ENCODE data around the gene IMPACT.
A peak's percentile ranks its signal among the peaks of the same experiment; 100 is the strongest.

Gene IMPACT

GRCh38 chr18:24426398-24427294 lies at the start of gene IMPACT:
IMPACT (plus strand) TSS chr18:24426670; CDS start chr18:24426757, 87 bp downstream.
- peak; percentile 96 for DNase-seq

GRCh38 chr18:24378598-24378997 lies 47.9 kb upstream of the IMPACT start:
- DNase-seq, result no peak

- no peak for DNase-seq
Measured at GRCh38 chr18:24380163-24380747, 46.2 kb upstream of the IMPACT start.

- no peak for DNase-seq
Measured at GRCh38 chr18:24381126-24381525, 45.3 kb upstream of the IMPACT start.

DNA sequence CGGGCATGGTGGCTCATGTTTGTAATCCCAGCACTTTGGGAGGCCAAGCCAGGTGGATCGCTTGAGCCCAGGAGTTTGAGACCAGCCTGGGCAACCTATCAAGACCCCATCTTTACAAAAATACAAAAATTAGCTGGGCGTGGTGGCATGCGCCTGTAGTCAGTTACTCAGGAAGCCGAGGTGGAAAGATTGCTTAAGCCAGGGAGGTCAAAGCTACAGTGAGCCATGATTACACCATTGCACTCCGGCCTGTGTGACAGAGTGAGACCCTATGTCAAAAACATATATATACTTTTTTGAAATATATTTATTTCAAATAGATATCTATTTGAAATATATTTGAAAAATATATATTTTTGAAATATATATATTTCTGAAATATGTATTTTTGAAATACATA lies 39.8 kb upstream of the IMPACT start:
- no peak for DNase-seq

DNA sequence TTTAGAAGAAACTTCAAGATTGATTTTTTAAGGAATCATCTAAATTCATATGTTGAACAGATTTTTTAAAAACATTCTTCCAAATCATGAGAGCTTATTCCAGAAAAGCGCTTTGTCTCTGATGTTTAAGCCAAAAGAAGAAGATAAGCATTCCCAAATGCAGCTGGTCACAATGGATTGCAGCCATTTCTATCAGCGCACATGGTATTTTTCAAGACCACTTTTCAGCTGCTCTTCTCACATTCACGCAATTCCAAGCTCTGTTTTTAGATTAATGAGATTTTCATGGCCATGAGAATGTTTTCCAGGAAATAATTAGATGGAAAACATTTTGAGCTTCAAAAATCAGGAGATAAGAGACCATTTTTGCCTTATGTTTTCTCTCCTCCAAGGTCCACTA lies 37.5 kb upstream of the IMPACT start:
- no peak for DNase-seq

- no peak for DNase-seq
Measured at GRCh38 chr18:24395049-24395795, 31.2 kb upstream of the IMPACT start.

- DNase-seq, result no peak
Measured at GRCh38 chr18:24396082-24396633, 30.3 kb upstream of the IMPACT start.

- peak; percentile 94 for DNase-seq
Measured at GRCh38 chr18:24397131-24397693, 29.3 kb upstream of the IMPACT start.

DNA sequence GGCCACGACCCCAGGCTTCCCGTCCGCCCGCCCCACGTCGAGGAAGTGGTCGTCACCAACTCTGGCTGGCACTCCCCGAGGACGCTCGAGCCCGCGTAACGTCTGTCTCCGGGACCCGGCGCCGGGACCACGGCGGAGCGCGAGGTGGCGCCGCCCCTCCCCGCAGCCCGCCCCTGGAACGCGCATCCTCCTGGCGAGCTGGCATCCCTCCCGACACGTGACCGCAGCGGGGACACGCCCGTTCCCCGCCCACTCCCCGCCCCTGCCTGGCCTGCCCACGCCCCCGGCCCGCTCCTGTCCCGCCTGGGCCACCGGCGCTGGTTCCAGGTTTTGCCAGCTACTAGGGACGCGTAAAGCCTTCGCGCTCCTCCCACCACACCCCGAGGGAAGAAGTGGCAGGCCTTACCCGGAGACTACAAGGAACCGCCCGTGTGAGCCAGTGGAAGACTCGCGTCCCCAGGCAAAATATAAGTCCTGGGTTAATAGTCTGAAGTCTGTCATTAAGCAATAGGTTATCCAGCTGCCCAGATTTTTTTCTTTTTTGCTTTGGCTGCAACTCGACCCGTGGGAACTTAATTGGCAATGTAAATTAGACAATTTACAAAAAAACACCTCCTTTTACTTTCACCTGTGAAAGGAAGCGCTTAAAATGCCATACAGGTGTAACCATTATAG lies 28.6 kb upstream of the IMPACT start, which contains the start of gene OSBPL1A:
TSS of gene OSBPL1A (minus strand) at position 131 of the 675 bp plus-strand sequence. CDS start 20,291 bp downstream, outside the sequence.
- DNase-seq, result no peak

GRCh38 chr18:24398540-24398939 lies 27.9 kb upstream of the IMPACT start:
- peak; percentile 41 for DNase-seq

- peak; percentile 11 for DNase-seq
Measured at GRCh38 chr18:24400587-24400986, 25.9 kb upstream of the IMPACT start.

GRCh38 chr18:24402209-24402785 lies 24.2 kb upstream of the IMPACT start:
- DNase-seq, result no peak

DNA sequence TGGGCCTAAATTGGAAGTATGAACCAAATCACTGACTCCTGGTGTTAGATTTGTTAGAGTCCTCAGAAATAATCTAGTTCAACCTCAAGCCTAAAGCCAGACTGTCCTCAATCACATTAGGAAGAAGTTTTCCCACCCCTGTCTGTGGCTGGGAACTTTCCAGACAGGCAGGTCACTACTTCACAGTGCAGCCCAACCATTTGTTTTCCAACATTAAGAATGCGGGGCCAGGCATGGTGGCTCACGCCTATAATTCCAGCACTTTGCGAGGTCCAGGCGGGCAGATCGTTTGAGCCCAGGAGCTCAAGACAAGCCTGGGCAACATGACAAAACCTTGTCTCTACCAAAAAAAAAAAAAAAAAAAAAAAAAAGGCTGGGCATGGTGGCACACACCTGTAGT lies 23.4 kb upstream of the IMPACT start:
- DNase-seq, result no peak

DNA sequence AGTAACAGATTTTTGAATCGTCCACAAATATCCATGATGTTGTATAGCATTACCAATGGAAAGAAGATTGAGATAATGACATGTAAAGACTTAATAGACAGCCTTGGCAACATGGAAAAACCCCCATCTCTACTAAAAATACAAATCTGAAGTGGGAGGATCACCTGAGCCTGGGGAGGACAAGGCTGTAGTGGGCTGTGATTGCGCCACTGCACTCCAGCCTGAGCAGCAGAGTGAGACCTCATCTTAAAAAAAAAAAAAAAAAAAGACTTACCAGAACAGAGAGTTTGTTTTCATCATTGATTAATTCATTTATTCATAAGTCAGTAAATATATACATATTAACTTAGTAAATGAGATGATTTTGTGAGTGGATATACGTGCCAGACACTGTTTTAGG lies 21.9 kb upstream of the IMPACT start:
- DNase-seq, result no peak

GRCh38 chr18:24408496-24408895 lies 18.0 kb upstream of the IMPACT start:
- DNase-seq, result no peak

GRCh38 chr18:24413148-24413547 lies 13.3 kb upstream of the IMPACT start:
- no peak for DNase-seq

DNA sequence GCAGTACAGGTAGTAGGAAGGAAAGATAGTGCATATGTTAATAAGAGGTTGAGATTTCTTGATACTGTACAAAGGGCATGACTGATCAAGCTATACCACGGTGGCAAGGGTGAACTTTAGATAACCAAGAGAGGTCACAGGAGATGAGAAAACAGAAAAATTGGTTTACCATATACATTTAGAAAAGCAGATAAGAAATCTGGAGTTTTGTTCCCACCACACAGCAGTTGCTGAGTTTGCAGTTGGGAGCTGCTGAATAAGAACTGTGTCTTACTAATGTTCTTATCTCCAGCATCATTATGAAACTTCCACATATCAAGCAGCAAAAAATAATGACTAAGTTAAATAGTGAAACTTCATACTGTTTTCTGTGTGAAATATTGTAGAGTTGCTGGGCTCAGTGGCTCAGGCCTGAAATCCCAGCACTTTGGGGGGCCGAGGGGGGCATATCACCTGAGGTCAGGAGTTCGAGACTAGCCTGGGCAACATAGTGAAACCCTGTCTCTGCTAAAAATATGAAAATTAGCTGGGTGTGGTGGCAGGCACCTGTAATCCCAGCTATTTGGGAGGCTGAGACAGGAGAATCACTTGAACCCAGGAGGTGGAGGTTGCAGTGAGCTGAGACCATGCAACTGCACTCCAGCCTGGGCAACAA lies 12.0 kb upstream of the IMPACT start:
- no peak for DNase-seq

DNA sequence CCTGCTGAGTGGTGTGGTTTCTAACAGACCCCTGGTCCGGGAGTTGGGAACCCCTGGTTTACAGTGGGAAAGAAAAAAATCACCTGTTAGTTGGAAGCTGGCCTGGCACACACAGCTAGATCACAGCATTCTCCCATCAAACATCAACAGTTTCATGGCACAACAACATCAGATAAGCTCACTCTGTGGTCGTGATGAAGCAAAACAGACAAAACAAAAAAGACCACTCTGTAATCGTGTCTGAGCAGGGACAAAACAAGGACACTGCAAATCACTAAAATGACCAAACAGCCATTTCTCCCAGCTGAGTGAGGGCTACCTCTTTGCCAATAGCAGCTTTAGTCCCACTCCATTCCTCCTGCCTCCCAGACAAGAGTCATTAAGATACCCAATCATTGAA lies 9.0 kb upstream of the IMPACT start:
- no peak for DNase-seq

GRCh38 chr18:24420551-24420950 lies 5.9 kb upstream of the IMPACT start:
- DNase-seq, result no peak

- no peak for DNase-seq
Measured at GRCh38 chr18:24421831-24422230, 4.6 kb upstream of the IMPACT start.

Measured in retina (tissue), 1 donor.